Measurements from ENCODE around the gene ZNF511.

Gene ZNF511

GRCh38 chr10:133303206-133303605 lies 5.5 kb upstream of the ZNF511 start:
- no peak overlapping the region for H3K4me3 ChIP-seq
- H3K4me2 ChIP-seq, result no peak overlapping the region
- TF ChIP-seq Cebpa-rat (IDR thresholded peaks at IDR 0.05), result no peak
- 0 out of 2 replicates have a peak overlapping the region, but pooled peaks have one; percentile 2 for H3K9ac ChIP-seq
- no peaks in the 10 kb centered on the region for H3K9me3 ChIP-seq
- H3K36me3 ChIP-seq, result peaks cover 66% of the 10 kb centered on the region
- H3K27me3 ChIP-seq, result no peaks in the 10 kb centered on the region
- peaks cover 15% of the 10 kb centered on the region for H3K4me1 ChIP-seq
- H3K27ac ChIP-seq, result no peak overlapping the region
- peaks cover 91% of the 10 kb centered on the region for H4K20me1 ChIP-seq

GRCh38 chr10:133306097-133306476 lies 2.6 kb upstream of the ZNF511 start:
- H3K4me2 ChIP-seq, result no peak overlapping the region
- H4K20me1 ChIP-seq, result peaks cover 93% of the 10 kb centered on the region
- no peak overlapping the region for H3K9ac ChIP-seq
- no peak for TF ChIP-seq Cebpa-rat (IDR thresholded peaks at IDR 0.05)
- no peaks in the 10 kb centered on the region for H3K27me3 ChIP-seq
- H3K9me3 ChIP-seq, result no peaks in the 10 kb centered on the region
- no peak overlapping the region for H3K27ac ChIP-seq
- H3K4me1 ChIP-seq, result peaks cover 30% of the 10 kb centered on the region
- H3K4me3 ChIP-seq, result no peak overlapping the region
- H3K36me3 ChIP-seq, result peaks cover 55% of the 10 kb centered on the region

- peaks cover 87% of the 10 kb centered on the region for H4K20me1 ChIP-seq
- H3K4me1 ChIP-seq, result peaks cover 30% of the 10 kb centered on the region
- no peaks in the 10 kb centered on the region for H3K9me3 ChIP-seq
- no peak for TF ChIP-seq Cebpa-rat (IDR thresholded peaks at IDR 0.05)
- H3K9ac ChIP-seq, result peak overlapping the region; percentile 96
- peak overlapping the region; percentile 96 for H3K4me2 ChIP-seq
- no peaks in the 10 kb centered on the region for H3K27me3 ChIP-seq
- no peak overlapping the region for H3K4me3 ChIP-seq
- H3K36me3 ChIP-seq, result peaks cover 58% of the 10 kb centered on the region
- no peak overlapping the region for H3K27ac ChIP-seq
These were observed 1.8 kb upstream of the ZNF511 start for GRCh38 chr10:133306941-133307379.

- H3K27me3 ChIP-seq, result no peaks in the 10 kb centered on the region
- H3K4me2 ChIP-seq, result peak overlapping the region; percentile 96
- H3K9me3 ChIP-seq, result no peaks in the 10 kb centered on the region
- peaks cover 38% of the 10 kb centered on the region for H3K4me1 ChIP-seq
- H3K4me3 ChIP-seq, result peak overlapping the region; percentile 100
- H4K20me1 ChIP-seq, result peaks cover 78% of the 10 kb centered on the region
- peaks cover 58% of the 10 kb centered on the region for H3K36me3 ChIP-seq
- H3K27ac ChIP-seq, result peak overlapping the region; percentile 97
- peak overlapping the region; percentile 96 for H3K9ac ChIP-seq
- no peak for TF ChIP-seq Cebpa-rat (IDR thresholded peaks at IDR 0.05)
These were observed 816 bp upstream of the ZNF511 start for GRCh38 chr10:133307776-133308420.

- H3K27ac ChIP-seq, result peak overlapping the region; percentile 97
- H4K20me1 ChIP-seq, result peaks cover 65% of the 10 kb centered on the region
- peaks cover 49% of the 10 kb centered on the region for H3K36me3 ChIP-seq
- no peak for TF ChIP-seq Cebpa-rat (IDR thresholded peaks at IDR 0.05)
- no peaks in the 10 kb centered on the region for H3K9me3 ChIP-seq
- H3K9ac ChIP-seq, result peak overlapping the region; percentile 96
- H3K4me1 ChIP-seq, result peaks cover 51% of the 10 kb centered on the region
- H3K27me3 ChIP-seq, result no peaks in the 10 kb centered on the region
- H3K4me2 ChIP-seq, result peak overlapping the region; percentile 96
- H3K4me3 ChIP-seq, result peak overlapping the region; percentile 100
These were observed 496 bp downstream of the ZNF511 start for GRCh38 chr10:133309100-133309719.

GRCh38 chr10:133309720-133310398 lies 1.1 kb downstream of the ZNF511 start:
- TF ChIP-seq Cebpa-rat (IDR thresholded peaks at IDR 0.05), result no peak
- Histone ChIP-seq H3K4me1 (peaks cover 57% of the 10 kb centered on the region), H3K27me3 (no peaks in the 10 kb centered on the region), H3K9ac (no peak overlapping the region), H3K27ac (no peak overlapping the region), H4K20me1 (peaks cover 58% of the 10 kb centered on the region), H3K36me3 (peaks cover 49% of the 10 kb centered on the region), H3K4me3 (0 out of 2 replicates have a peak overlapping the region, but pooled peaks have one; percentile 100), H3K9me3 (no peaks in the 10 kb centered on the region), H3K4me2 (peak overlapping the region; percentile 71)

GRCh38 chr10:133310399-133310755 lies 1.7 kb downstream of the ZNF511 start:
- H3K36me3 ChIP-seq, result peaks cover 49% of the 10 kb centered on the region
- no peak overlapping the region for H3K9ac ChIP-seq
- H3K27me3 ChIP-seq, result no peaks in the 10 kb centered on the region
- H3K27ac ChIP-seq, result no peak overlapping the region
- no peak for TF ChIP-seq Cebpa-rat (IDR thresholded peaks at IDR 0.05)
- H3K9me3 ChIP-seq, result no peaks in the 10 kb centered on the region
- peak overlapping the region; percentile 71 for H3K4me2 ChIP-seq
- peaks cover 58% of the 10 kb centered on the region for H3K4me1 ChIP-seq
- no peak overlapping the region for H3K4me3 ChIP-seq
- H4K20me1 ChIP-seq, result peaks cover 53% of the 10 kb centered on the region

GRCh38 chr10:133310789-133311188 lies 2.1 kb downstream of the ZNF511 start:
- H3K4me3 ChIP-seq, result no peak overlapping the region
- no peak overlapping the region for H3K4me2 ChIP-seq
- no peak overlapping the region for H3K27ac ChIP-seq
- TF ChIP-seq Cebpa-rat (IDR thresholded peaks at IDR 0.05), result no peak
- peaks cover 58% of the 10 kb centered on the region for H3K4me1 ChIP-seq
- H3K27me3 ChIP-seq, result no peaks in the 10 kb centered on the region
- peaks cover 49% of the 10 kb centered on the region for H4K20me1 ChIP-seq
- H3K9me3 ChIP-seq, result 0 out of 2 replicates have a peak, but pooled peaks cover under 1% of the 10 kb centered on the region
- H3K9ac ChIP-seq, result no peak overlapping the region
- peaks cover 46% of the 10 kb centered on the region for H3K36me3 ChIP-seq

- Histone ChIP-seq H3K36me3 (peaks cover 42% of the 10 kb centered on the region), H3K27me3 (no peaks in the 10 kb centered on the region), H4K20me1 (peaks cover 41% of the 10 kb centered on the region), H3K4me3 (no peak overlapping the region), H3K9me3 (0 out of 2 replicates have a peak, but pooled peaks cover 4% of the 10 kb centered on the region), H3K9ac (no peak overlapping the region), H3K27ac (no peak overlapping the region), H3K4me1 (peaks cover 57% of the 10 kb centered on the region), H3K4me2 (no peak overlapping the region)
- TF ChIP-seq Cebpa-rat (IDR thresholded peaks at IDR 0.05), result no peak
These were observed 2.9 kb downstream of the ZNF511 start for GRCh38 chr10:133311570-133311969.
